ENCODE data around the gene AP5B1. TPM values are rescaled to one million over a fixed set of nuclear protein-coding genes. Genes with fewer than 3 reads are reported as not detected.

Gene AP5B1
- polyA plus RNA-seq, 1 experiment, result 7.5 TPM

- H3K4me3 ChIP-seq (ENCODE audit: low read depth, low read length), result peak overlapping the region; percentile 98
- TF ChIP-seq CTCF (IDR thresholded peaks at IDR 0.05; ENCODE audit: insufficient read depth, low read depth, low read length), result peak; percentile 91
- H3K36me3 ChIP-seq (ENCODE audit: control insufficient read depth, insufficient read depth, low read length), result peaks cover 17% of the 10 kb centered on the region
- ChIA-PET CTCF (interaction anchor here (0.5 to 6.1 kb wide), 52 partner anchors 10 to 963 kb away, joined by 3 to 57 read pairs (median 4); partner anchors contain the start of genes CCDC85B, CFL1, KAT5 and MUS81), POLR2A (interaction anchor here (0.6 kb wide), 1 partner anchor 874 kb away, joined by 4 read pairs; no protein-coding TSS in a partner anchor)
- no peak for DNase-seq (ENCODE audit: low read depth)
- peaks cover 1% of the 10 kb centered on the region; the same call in 1 of the 2 replicates for H3K27me3 ChIP-seq (ENCODE audit: control insufficient read depth, insufficient read depth, low read length)
Observed at GRCh38 chr11:65779919-65780769, 632 bp downstream of the AP5B1 start.

GRCh38 chr11:65779669-65779918, 1.2 kb downstream of the AP5B1 start:
- DNase-seq (ENCODE audit: low read depth), result no peak
- TF ChIP-seq CTCF (IDR thresholded peaks at IDR 0.05; ENCODE audit: insufficient read depth, low read depth, low read length), result no peak
- 0 out of 2 replicates have a peak, but pooled peaks cover 1% of the 10 kb centered on the region for H3K27me3 ChIP-seq (ENCODE audit: control insufficient read depth, insufficient read depth, low read length)
- peaks cover 17% of the 10 kb centered on the region for H3K36me3 ChIP-seq (ENCODE audit: control insufficient read depth, insufficient read depth, low read length)
- ChIA-PET POLR2A (interaction anchor here (0.6 kb wide), 1 partner anchor 113 kb away, joined by 10 read pairs; no protein-coding TSS in a partner anchor), CTCF (interaction anchor here (0.5 to 6.1 kb wide), 49 partner anchors 9 to 962 kb away, joined by 3 to 57 read pairs (median 4); partner anchors contain the start of genes CCDC85B, CFL1, KAT5 and MUS81)
- H3K4me3 ChIP-seq (ENCODE audit: low read depth, low read length), result peak overlapping the region; percentile 98

GRCh38 chr11:65778901-65779668, 1.7 kb downstream of the AP5B1 start:
- DNase-seq (ENCODE audit: low read depth), result no peak
- Histone ChIP-seq H3K27me3 (ENCODE audit: control insufficient read depth, insufficient read depth, low read length) (no peaks in the 10 kb centered on the region), H3K36me3 (ENCODE audit: control insufficient read depth, insufficient read depth, low read length) (peaks cover 17% of the 10 kb centered on the region), H3K4me3 (ENCODE audit: low read depth, low read length) (peak overlapping the region; percentile 98)
- ChIA-PET POLR2A (interaction anchor here (0.6 kb wide), 1 partner anchor 114 kb away, joined by 10 read pairs; no protein-coding TSS in a partner anchor), CTCF (interaction anchor here (0.5 to 6.1 kb wide), 42 partner anchors 9 to 644 kb away, joined by 3 to 57 read pairs (median 5); partner anchors contain the start of genes CCDC85B, CFL1, KAT5 and MUS81)
- TF ChIP-seq CTCF (IDR thresholded peaks at IDR 0.05; ENCODE audit: insufficient read depth, low read depth, low read length), result no peak

GRCh38 chr11:65778431-65778900, 2.3 kb downstream of the AP5B1 start:
- POLR2A ChIA-PET, result no interaction called here

More at GRCh38 chr11:65778431-65778900, 2.3 kb downstream of the AP5B1 start:
- CTCF ChIA-PET, result interaction anchor here (0.6 to 6.1 kb wide), 15 partner anchors 8 to 210 kb away, joined by 3 to 57 read pairs (median 12); partner anchors contain the start of genes KAT5, RNASEH2C and SNX32
- Histone ChIP-seq H3K36me3 (ENCODE audit: control insufficient read depth, insufficient read depth, low read length) (peaks cover 17% of the 10 kb centered on the region), H3K27me3 (ENCODE audit: control insufficient read depth, insufficient read depth, low read length) (no peaks in the 10 kb centered on the region), H3K4me3 (ENCODE audit: low read depth, low read length) (no peak overlapping the region)
- TF ChIP-seq CTCF (IDR thresholded peaks at IDR 0.05; ENCODE audit: insufficient read depth, low read depth, low read length), result no peak
- DNase-seq (ENCODE audit: low read depth), result no peak

All from BJ (cell line).